A673 (cell line): Measurements from ENCODE around the gene RBM15.

Experiments used
- CTCF ChIP-seq: fragments of 300-800, 200-600 bp; sonication (generic); conservative IDR thresholded peaks from 2 replicates; pipeline ENCODE4 v1.5.1; 2017; ENCODE audit warnings: low read depth, mild to moderate bottlenecking, antibody characterized with exemption, low read length, moderate library complexity, mixed read lengths
- EZH2 ChIP-seq: fragments of 200-600 bp; sonication (generic); IDR thresholded peaks from 2 replicates; pipeline ENCODE4 v1.6.1; 2017; ENCODE audit warnings: borderline replicate concordance, low read depth, mild to moderate bottlenecking, mixed read lengths, antibody characterized with exemption, low read length; ENCODE audit not compliant: poor library complexity, severe bottlenecking

- TF ChIP-seq CTCF (peak; percentile 30), EZH2 (no peak)
Measured at GRCh38 chr1:110339407-110340206, 430 bp downstream of the RBM15 start.
